ENCODE measurements around the gene ORC3. TPM values are rescaled to one million over a fixed set of nuclear protein-coding genes. Genes with fewer than 3 reads are reported as not detected.
"Not testable (repeated sequence)": the region's sequence is repeated elsewhere in the genome, so short reads cannot be mapped to it uniquely, and the experiment has no call there.

The ORC3 gene
- total and polyA plus RNA-seq, 7 donors = 10.2 to 27.6 (median 17.5) TPM

GRCh38 chr6:87590417-87590880 is 514 bp downstream of the ORC3 start:
- DNase-seq = no peak
- H3K9me3 ChIP-seq = no peaks in the 10 kb centered on the region
- intact Hi-C loops (cut with DNase I) = loop anchor here (1.0 kb wide), 1 partner anchor 112 kb away; the partner anchor contains the start of gene AKIRIN2
- peaks cover 0 to 50% (median 26%) of the 10 kb centered on the region in 4 donors for H3K4me1 ChIP-seq
- TF ChIP-seq CTCF (IDR thresholded peaks at IDR 0.05) (no peak), POLR2A (IDR thresholded peaks at IDR 0.05) (no peak), POLR2AphosphoS5 (IDR thresholded peaks at IDR 0.05) (no peak), EP300 (IDR thresholded peaks at IDR 0.05) (no peak)
- peaks cover 0 to 21% (median 0%) of the 10 kb centered on the region in 4 donors for H3K36me3 ChIP-seq
- H3K27me3 ChIP-seq = no peaks in the 10 kb centered on the region
- peak overlapping the region; percentile 81 to 89 (median 84) for H3K4me3 ChIP-seq
- WGBS, 2 donors = 4 to 6% methylated on average over 11 of the region's 11 CpGs
- H3K27ac ChIP-seq = peak overlapping the region; percentile 81 to 88 (median 87)

GRCh38 chr6:87590990-87591389 is 1.1 kb downstream of the ORC3 start:
- DNase-seq = no peak
- Histone ChIP-seq H3K27me3 (no peaks in the 10 kb centered on the region), H3K27ac (no peak overlapping the region), H3K4me1 (peaks cover 0 to 47% (median 26%) of the 10 kb centered on the region in 4 donors), H3K36me3 (peaks cover 0 to 26% (median 0%) of the 10 kb centered on the region in 4 donors), H3K4me3 (peak overlapping the region; percentile 81 to 89 (median 84)), H3K9me3 (no peaks in the 10 kb centered on the region)
- intact Hi-C loops (cut with DNase I) = loop anchor here (1.0 kb wide), 1 partner anchor 111 kb away; the partner anchor contains the start of gene AKIRIN2
- TF ChIP-seq POLR2A (IDR thresholded peaks at IDR 0.05) (no peak), EP300 (IDR thresholded peaks at IDR 0.05) (no peak), POLR2AphosphoS5 (IDR thresholded peaks at IDR 0.05) (no peak)
- 75 to 76% methylated on average over 4 of the region's 4 CpGs for WGBS, 2 donors

GRCh38 chr6:87600576-87600975 is 10.6 kb downstream of the ORC3 start:
- Histone ChIP-seq H3K4me3 (no peak overlapping the region), H3K27ac (no peak overlapping the region), H3K36me3 (peaks cover 0 to 29% (median 1%) of the 10 kb centered on the region in 4 donors), H3K9me3 (no peaks in the 10 kb centered on the region), H3K4me1 (no peaks in the 10 kb centered on the region), H3K27me3 (no peaks in the 10 kb centered on the region)
- no peak for DNase-seq
- TF ChIP-seq EP300 (IDR thresholded peaks at IDR 0.05) (no peak), POLR2AphosphoS5 (IDR thresholded peaks at IDR 0.05) (no peak), CTCF (IDR thresholded peaks at IDR 0.05) (no peak), POLR2A (IDR thresholded peaks at IDR 0.05) (no peak)
- WGBS, 2 donors = 86 to 90% methylated on average over 1 of the region's 1 CpG
- intact Hi-C loops (cut with DNase I) = no loop called here

- no peak for TF ChIP-seq POLR2AphosphoS5 (IDR thresholded peaks at IDR 0.05)
- TF ChIP-seq EP300 (IDR thresholded peaks at IDR 0.05) = no peak
- TF ChIP-seq CTCF (IDR thresholded peaks at IDR 0.05) = no peak
- no peak for TF ChIP-seq POLR2A (IDR thresholded peaks at IDR 0.05)
- Histone ChIP-seq H3K4me1 (no peaks in the 10 kb centered on the region), H3K4me3 (no peak overlapping the region), H3K9me3 (no peaks in the 10 kb centered on the region), H3K27ac (no peak overlapping the region), H3K27me3 (no peaks in the 10 kb centered on the region), H3K36me3 (peaks cover 0 to 62% (median 12%) of the 10 kb centered on the region in 4 donors)
- no peak for DNase-seq
- intact Hi-C loops (cut with DNase I) = no loop called here
- WGBS, 2 donors = 90 to 93% methylated on average over 2 of the region's 2 CpGs
These were observed 16.3 kb downstream of the ORC3 start for GRCh38 chr6:87606199-87606598.

GRCh38 chr6:87608802-87609201 is 18.9 kb downstream of the ORC3 start:
- no peak for TF ChIP-seq EP300 (IDR thresholded peaks at IDR 0.05)
- TF ChIP-seq CTCF (IDR thresholded peaks at IDR 0.05) = no peak
- no peak for TF ChIP-seq POLR2AphosphoS5 (IDR thresholded peaks at IDR 0.05)
- TF ChIP-seq POLR2A (IDR thresholded peaks at IDR 0.05) = no peak
- 92 to 94% methylated on average over 3 of the region's 3 CpGs for WGBS, 2 donors
- Histone ChIP-seq H3K9me3 (no peaks in the 10 kb centered on the region), H3K27ac (no peak overlapping the region), H3K4me3 (no peak overlapping the region), H3K4me1 (no peaks in the 10 kb centered on the region), H3K36me3 (peaks cover 0 to 75% (median 26%) of the 10 kb centered on the region in 4 donors), H3K27me3 (no peaks in the 10 kb centered on the region)
- intact Hi-C loops (cut with DNase I) = no loop called here
- DNase-seq = no peak

- 96 to 98% methylated on average over 2 of the region's 2 CpGs for WGBS, 2 donors
- H3K36me3 ChIP-seq = peaks cover 0 to 64% (median 25%) of the 10 kb centered on the region in 4 donors
- DNase-seq; H3K9me3 ChIP-seq; H3K4me3 ChIP-seq; intact Hi-C loops (cut with DNase I); H3K27me3 ChIP-seq; H3K27ac ChIP-seq; H3K4me1 ChIP-seq: not testable (repeated sequence)
These were observed 23.1 kb downstream of the ORC3 start for GRCh38 chr6:87613018-87613417.

All from sigmoid colon (tissue), 7 donors.